Motor neuron (in vitro differentiated cells): ENCODE results near the gene RICTOR. TPM values are rescaled to one million over a fixed set of nuclear protein-coding genes. Genes with fewer than 3 reads are reported as not detected.
A peak's percentile ranks its signal among the peaks of the same experiment; 100 is the strongest.
"Not testable (repeated sequence)": the region's sequence is repeated elsewhere in the genome, so short reads cannot be mapped to it uniquely, and the experiment has no call there.

Experiments used
- ATAC-seq, 8 experiments: fragments of 200-7000 bp; cut with Tn5 transposase; replicated peaks in 6 of 8; 2 replicates each; pipeline ENCODE4 v1.8.0; 2021; ENCODE audit warnings: mild to moderate bottlenecking in 8 of 8, moderate library complexity in 8 of 8
- H3K27ac ChIP-seq, 2 donors: fragments of 250-450 bp; sonication (Bioruptor Pico); 2 replicates each; pipeline ENCODE4 v1.9.0; 2021; ENCODE audit warnings: antibody characterized with exemption in 2 of 2, mild to moderate bottlenecking in 2 of 2, moderate library complexity in 1 of 2
- H3K4me1 ChIP-seq, 2 donors: fragments of 250-450 bp; sonication (Bioruptor Pico); replicated peaks in 1 of 2; 2 replicates each; pipeline ENCODE4 v1.6.1; 2021; ENCODE audit warnings: antibody characterized with exemption in 2 of 2, mild to moderate bottlenecking in 2 of 2, moderate library complexity in 1 of 2
- H3K4me3 ChIP-seq, 5 donors: fragments of 250-450 bp; sonication (Bioruptor Pico); 2 replicates each; pipeline ENCODE4 v1.9.0; 2021; ENCODE audit warnings: antibody characterized with exemption in 5 of 5, mild to moderate bottlenecking in 5 of 5, moderate library complexity in 4 of 5
- WGBS, 10 experiments: fragments of 450-650 bp; shearing (Covaris generic); methylation state at CpG; one replicate each; pipeline ENCODE4 v1.0.0; 2022; 5-methylcytosine and 5-hydroxymethylcytosine counted together
- in situ Hi-C, 9 experiments: fragments of 400-800 bp; cut with MboI; loops; one replicate each; pipeline ENCODE4 v1.15.0; 2021; ENCODE audit warnings: low sequenced_read_pairs in 9 of 9, low pct_unique_long_range_greater_than_20kb in 2 of 9; ENCODE audit not compliant: unreplicated experiment in 9 of 9
- total RNA-seq, 8 experiments: library from RNA; unstranded; fragments of 300-600 nt; gene quantifications; 2 replicates each; pipeline versions ENCODE4 v1.2.3 to v1.2.4, GENCODE V29; 2022

Gene RICTOR
- total RNA-seq, 8 experiments from 2014 or later = 12.9 to 36.2 (median 17.7) TPM

- Histone ChIP-seq H3K4me1 (no peaks in the 10 kb centered on the region), H3K27ac (no peak overlapping the region), H3K4me3 (no peak overlapping the region)
- 88 to 100% (median 94%) methylated on average over 1 to 3 of the region's 4 CpGs; no CpG with 5 or more reads in 4 of the 10 experiments for WGBS, 10 experiments
- ATAC-seq = no peak
- in situ Hi-C loops = no loop called here
Measured at GRCh38 chr5:39009981-39010380, 64.2 kb downstream of the RICTOR start.

GRCh38 chr5:39009280-39009679 is 64.9 kb downstream of the RICTOR start:
- ATAC-seq = no peak
- H3K4me3 ChIP-seq = no peak overlapping the region
- in situ Hi-C loops = no loop called here
- WGBS, 10 experiments = 83 to 100% (median 100%) methylated on average over 1 of the region's 1 CpG; no CpG with 5 or more reads in 2 of the 10 experiments
- H3K27ac ChIP-seq = no peak overlapping the region
- no peaks in the 10 kb centered on the region for H3K4me1 ChIP-seq

GRCh38 chr5:39006650-39007049 is 67.5 kb downstream of the RICTOR start:
- no peak for ATAC-seq
- in situ Hi-C loops = no loop called here
- no peak overlapping the region for H3K27ac ChIP-seq
- WGBS, 10 experiments = 89 to 100% (median 100%) methylated on average over 1 to 2 of the region's 2 CpGs; no CpG with 5 or more reads in 3 of the 10 experiments
- no peak overlapping the region for H3K4me3 ChIP-seq
- H3K4me1 ChIP-seq = no peaks in the 10 kb centered on the region

- peak in 3 of 8 experiments; percentile 16 to 59 (median 46) for ATAC-seq
- WGBS, 10 experiments = 65 to 100% (median 100%) methylated on average over 1 to 3 of the region's 3 CpGs; no CpG with 5 or more reads in 1 of the 10 experiments
- H3K4me3 ChIP-seq = no peak overlapping the region
- in situ Hi-C loops = no loop called here
- no peak overlapping the region for H3K27ac ChIP-seq
- H3K4me1 ChIP-seq = no peaks in the 10 kb centered on the region
Measured at GRCh38 chr5:39005566-39006232, 68.5 kb downstream of the RICTOR start.

- Histone ChIP-seq H3K27ac (no peak overlapping the region), H3K4me3 (no peak overlapping the region), H3K4me1 (no peaks in the 10 kb centered on the region)
- ATAC-seq = no peak
- 71 to 96% (median 86%) methylated on average over 1 to 2 of the region's 2 CpGs; no CpG with 5 or more reads in 3 of the 10 experiments for WGBS, 10 experiments
- in situ Hi-C loops = no loop called here
Measured at GRCh38 chr5:39001683-39002082, 72.5 kb downstream of the RICTOR start.

- no peaks in the 10 kb centered on the region for H3K4me1 ChIP-seq
- in situ Hi-C loops = no loop called here
- 83 to 100% (median 95%) methylated on average over 1 to 2 of the region's 2 CpGs; no CpG with 5 or more reads in 1 of the 10 experiments for WGBS, 10 experiments
- no peak overlapping the region for H3K27ac ChIP-seq
- H3K4me3 ChIP-seq = no peak overlapping the region
- no peak for ATAC-seq
Measured at GRCh38 chr5:38999037-38999436, 75.2 kb downstream of the RICTOR start.

- Histone ChIP-seq H3K4me1 (no peaks in the 10 kb centered on the region), H3K4me3 (no peak overlapping the region), H3K27ac (no peak overlapping the region)
- in situ Hi-C loops = no loop called here
- peak in 3 of 8 experiments; percentile 34 to 50 (median 47) for ATAC-seq
- WGBS, 10 experiments = 0 to 80% (median 40%) methylated on average over 1 to 2 of the region's 2 CpGs; no CpG with 5 or more reads in 3 of the 10 experiments
Measured at GRCh38 chr5:38997591-38997990, 76.6 kb downstream of the RICTOR start.

GRCh38 chr5:38996123-38996522 is 78.1 kb downstream of the RICTOR start:
- Histone ChIP-seq H3K4me1 (no peaks in the 10 kb centered on the region), H3K4me3 (no peak overlapping the region), H3K27ac (no peak overlapping the region)
- ATAC-seq = no peak
- in situ Hi-C loops = no loop called here

- H3K4me1 ChIP-seq = no peaks in the 10 kb centered on the region
- WGBS, 10 experiments = 27 to 71% (median 52%) methylated on average over 1 to 5 of the region's 5 CpGs
- peak in 3 of 8 experiments; percentile 68 to 74 (median 70) for ATAC-seq
- H3K4me3 ChIP-seq = no peak overlapping the region
- no peak overlapping the region for H3K27ac ChIP-seq
- in situ Hi-C loops = no loop called here
Measured at GRCh38 chr5:38994324-38994927, 79.8 kb downstream of the RICTOR start.

- in situ Hi-C loops, ATAC-seq, H3K27ac ChIP-seq, H3K4me3 ChIP-seq, H3K4me1 ChIP-seq: not testable (repeated sequence)
- WGBS, 10 experiments = 80 to 100% (median 96%) methylated on average over 3 to 13 of the region's 13 CpGs; no CpG with 5 or more reads in 3 of the 10 experiments
Measured at GRCh38 chr5:38989974-38990719, 84.1 kb downstream of the RICTOR start.

- 75 to 100% (median 100%) methylated on average over 1 to 6 of the region's 9 CpGs; no CpG with 5 or more reads in 3 of the 10 experiments for WGBS, 10 experiments
- no peaks in the 10 kb centered on the region for H3K4me1 ChIP-seq
- no peak overlapping the region for H3K4me3 ChIP-seq
- H3K27ac ChIP-seq = no peak overlapping the region
- in situ Hi-C loops = no loop called here
- ATAC-seq = no peak
Measured at GRCh38 chr5:38985909-38986452, 88.2 kb downstream of the RICTOR start.

GRCh38 chr5:38979535-38979934 is 94.7 kb downstream of the RICTOR start:
- in situ Hi-C loops = no loop called here
- H3K4me3 ChIP-seq = no peak overlapping the region
- 85 to 100% (median 95%) methylated on average over 1 to 2 of the region's 2 CpGs for WGBS, 10 experiments
- no peaks in the 10 kb centered on the region for H3K4me1 ChIP-seq
- no peak for ATAC-seq
- H3K27ac ChIP-seq = no peak overlapping the region

GRCh38 chr5:38978036-38978435 is 96.2 kb downstream of the RICTOR start:
- no peak for ATAC-seq
- in situ Hi-C loops = no loop called here
- Histone ChIP-seq H3K27ac (no peak overlapping the region), H3K4me3 (no peak overlapping the region), H3K4me1 (no peaks in the 10 kb centered on the region)
